Upper lobe of left lung (tissue), 6 donors: ENCODE measurements around the gene SUPT7L. TPM values are rescaled to one million over a fixed set of nuclear protein-coding genes. Genes with fewer than 3 reads are reported as not detected.

Source experiments
- ATAC-seq, 2 donors: fragments of 200-7000 bp; cut with Tn5 transposase; one replicate each; pipeline ENCODE4 v1.9.1; 2022; ENCODE audit warnings: mild to moderate bottlenecking in 2 of 2, moderate library complexity in 2 of 2; ENCODE audit not compliant: low FRiP score in 2 of 2
- DNase-seq, 2 donors: peaks; one replicate each; pipeline ENCODE4 v3.0.0-alpha.2; 2019 to 2020
- H3K27ac ChIP-seq, 4 donors: fragments of 200-600 bp; sonication (generic); one replicate each; pipeline ENCODE4 v1.5.1; 2016 to 2019
- H3K27me3 ChIP-seq, 4 donors: fragments of 200-600 bp; sonication (generic); one replicate each; pipeline ENCODE4 v1.5.1; 2017 to 2019
- H3K36me3 ChIP-seq, 4 donors: fragments of 200-600 bp; sonication (generic); one replicate each; pipeline ENCODE4 v1.5.1; 2016 to 2019
- H3K4me1 ChIP-seq, 4 donors: fragments of 200-600 bp; sonication (generic); one replicate each; pipeline ENCODE4 v1.5.1; 2018 to 2019
- H3K4me3 ChIP-seq, 4 donors: fragments of 200-600 bp; sonication (generic); one replicate each; pipeline ENCODE4 v1.5.1; 2017 to 2019; ENCODE audit warnings: mild to moderate bottlenecking in 2 of 4, moderate library complexity in 1 of 4
- H3K9me3 ChIP-seq, 4 donors: fragments of 200-600 bp; sonication (generic); one replicate each; pipeline ENCODE4 v1.5.1; 2018 to 2019
- CTCF ChIP-seq, 6 experiments: fragments of 450-650 bp in 4 of 6; fragments of 200-600 bp in 2 of 6; sonication (generic) in 2 of 6; IDR thresholded peaks; one replicate each; pipeline ENCODE4 v1.5.1; 2016 to 2019; ENCODE audit warnings: antibody characterized with exemption in 6 of 6
- EP300 ChIP-seq, 4 donors: sonication (generic); formaldehyde crosslinking; IDR thresholded peaks; one replicate each; pipeline ENCODE4 v1.5.1; 2017; ENCODE audit warnings: antibody characterized with exemption in 4 of 4, control low read depth in 2 of 4
- POLR2A ChIP-seq, 4 donors: fragments of 450-650 bp; IDR thresholded peaks; one replicate each; pipeline ENCODE4 v1.5.1; 2016 to 2017; ENCODE audit warnings: antibody characterized with exemption in 4 of 4, mild to moderate bottlenecking in 2 of 4
- POLR2AphosphoS5 ChIP-seq, 2 donors: sonication (generic); formaldehyde crosslinking; IDR thresholded peaks; one replicate each; pipeline ENCODE4 v1.5.1; 2017; ENCODE audit warnings: antibody characterized with exemption in 2 of 2
- WGBS, 2 donors: methylation state at CpG; one replicate each; pipeline ENCODE4 v1.1.5; 2017 to 2018; 5-methylcytosine and 5-hydroxymethylcytosine counted together
- total RNA-seq, 6 donors: library from RNA; depleted of rRNA in 4 of 6; stranded (reverse); fragments of >200 nt in 4 of 6; gene quantifications; one replicate each; pipeline versions ENCODE4 v1.1.0 to v1.2.1, GENCODE V29; 2016 to 2021
- donor health status: DM: no; HTN: no; CAD: no; lungs with moderate emphysema.
- donor health status: DM: no; HTN: yes; CAD: no; lungs with severe emphysema.

The SUPT7L gene
- total RNA-seq, 6 donors from 2014 or later: 22.2 to 70.2 (median 25.0) TPM

- WGBS, 2 donors: 84 to 86% methylated on average over 16 of the region's 16 CpGs
- no peaks in the 10 kb centered on the region for H3K27me3 ChIP-seq
- H3K27ac ChIP-seq: peak overlapping the region in 1 of 4 donors; percentile 94
- peak overlapping the region; percentile 82 to 96 (median 84) for H3K4me3 ChIP-seq
- ATAC-seq (no peak), DNase-seq (no peak)
- H3K36me3 ChIP-seq: peaks cover 13 to 49% (median 36%) of the 10 kb centered on the region in 4 donors
- peaks cover 23 to 35% (median 29%) of the 10 kb centered on the region in 4 donors for H3K4me1 ChIP-seq
- H3K9me3 ChIP-seq: no peaks in the 10 kb centered on the region
- no peak for TF ChIP-seq EP300 (IDR thresholded peaks at IDR 0.05)
- no peak for TF ChIP-seq POLR2A (IDR thresholded peaks at IDR 0.05)
- TF ChIP-seq CTCF (IDR thresholded peaks at IDR 0.05): no peak
- TF ChIP-seq POLR2AphosphoS5 (IDR thresholded peaks at IDR 0.05): no peak
These were observed 1.4 kb upstream of the SUPT7L start for GRCh38 chr2:27664622-27665363.

GRCh38 chr2:27664154-27664574 lies 750 bp upstream of the SUPT7L start:
- Histone ChIP-seq H3K4me1 (peaks cover 23 to 41% (median 30%) of the 10 kb centered on the region in 4 donors), H3K4me3 (peak overlapping the region; percentile 82 to 96 (median 84)), H3K27me3 (no peaks in the 10 kb centered on the region), H3K36me3 (peaks cover 10 to 49% (median 34%) of the 10 kb centered on the region in 4 donors), H3K27ac (peak overlapping the region; percentile 89 to 97 (median 92)), H3K9me3 (no peaks in the 10 kb centered on the region)
- TF ChIP-seq EP300 (IDR thresholded peaks at IDR 0.05) (no peak), POLR2A (IDR thresholded peaks at IDR 0.05) (no peak), CTCF (IDR thresholded peaks at IDR 0.05) (no peak), POLR2AphosphoS5 (IDR thresholded peaks at IDR 0.05) (no peak)
- 6 to 9% methylated on average over 9 to 27 of the region's 28 CpGs for WGBS, 2 donors
- ATAC-seq (no peak), DNase-seq (no peak)

- H3K36me3 ChIP-seq: peaks cover 17 to 51% (median 38%) of the 10 kb centered on the region in 4 donors
These were observed 2.0 kb downstream of the SUPT7L start for GRCh38 chr2:27661371-27661770.

GRCh38 chr2:27655155-27655951 lies 8.1 kb downstream of the SUPT7L start:
- ATAC-seq: no peak
- WGBS, 2 donors: 85 to 89% methylated on average over 7 of the region's 7 CpGs

More at GRCh38 chr2:27661371-27661770, 2.0 kb downstream of the SUPT7L start:
- H3K4me3 ChIP-seq: no peak overlapping the region
- DNase-seq: no peak
- no peaks in the 10 kb centered on the region for H3K9me3 ChIP-seq
- peaks cover 23 to 41% (median 27%) of the 10 kb centered on the region in 4 donors for H3K4me1 ChIP-seq
- no peak for ATAC-seq
- H3K27ac ChIP-seq: no peak overlapping the region
- no peak for TF ChIP-seq POLR2A (IDR thresholded peaks at IDR 0.05)
- no peak for TF ChIP-seq CTCF (IDR thresholded peaks at IDR 0.05)
- no peak for TF ChIP-seq POLR2AphosphoS5 (IDR thresholded peaks at IDR 0.05)
- no peak for TF ChIP-seq EP300 (IDR thresholded peaks at IDR 0.05)
- no peaks in the 10 kb centered on the region for H3K27me3 ChIP-seq
- 89 to 91% methylated on average over 1 of the region's 1 CpG for WGBS, 2 donors

More at GRCh38 chr2:27655155-27655951, 8.1 kb downstream of the SUPT7L start:
- no peak overlapping the region for H3K4me3 ChIP-seq
- no peaks in the 10 kb centered on the region for H3K9me3 ChIP-seq
- TF ChIP-seq POLR2A (IDR thresholded peaks at IDR 0.05) (no peak), EP300 (IDR thresholded peaks at IDR 0.05) (no peak), CTCF (IDR thresholded peaks at IDR 0.05) (no peak), POLR2AphosphoS5 (IDR thresholded peaks at IDR 0.05) (no peak)
- peaks cover 35 to 97% (median 74%) of the 10 kb centered on the region in 4 donors for H3K36me3 ChIP-seq
- peaks cover 0 to 7% (median 0%) of the 10 kb centered on the region in 4 donors for H3K4me1 ChIP-seq
- no peak for DNase-seq
- no peak overlapping the region for H3K27ac ChIP-seq
- no peaks in the 10 kb centered on the region for H3K27me3 ChIP-seq
